HS-5 (cell line): ENCODE results near the gene PPL.
"Not testable (repeated sequence)": the region's sequence is repeated elsewhere in the genome, so short reads cannot be mapped to it uniquely, and the experiment has no call there.

Source experiments
- DNase-seq: peaks from one replicate; pipeline ENCODE4 v3.0.0-alpha.2; 2012; ENCODE audit warnings: low read depth

The PPL gene

GRCh38 chr16:4909825-4910224 is 27.1 kb downstream of the PPL start:
- DNase-seq: no peak

- DNase-seq: no peak
These were observed 28.0 kb downstream of the PPL start for GRCh38 chr16:4908854-4909401.

GRCh38 chr16:4904942-4905615 is 31.9 kb downstream of the PPL start:
- no peak for DNase-seq

GRCh38 chr16:4904108-4904941 is 32.6 kb downstream of the PPL start:
- DNase-seq: no peak

- no peak for DNase-seq
These were observed 34.9 kb downstream of the PPL start for GRCh38 chr16:4902038-4902437.

GRCh38 chr16:4900750-4901149 is 36.2 kb downstream of the PPL start:
- no peak for DNase-seq

GRCh38 chr16:4900036-4900435 is 36.9 kb downstream of the PPL start:
- no peak for DNase-seq

GRCh38 chr16:4899474-4899846 is 37.5 kb downstream of the PPL start:
- DNase-seq: no peak

- DNase-seq: no peak
These were observed 38.0 kb downstream of the PPL start for GRCh38 chr16:4898811-4899473.

GRCh38 chr16:4897328-4897727 is 39.6 kb downstream of the PPL start:
- DNase-seq: no peak

GRCh38 chr16:4896761-4897160 is 40.2 kb downstream of the PPL start:
- DNase-seq: not testable (repeated sequence)

- DNase-seq: no peak
These were observed 41.6 kb downstream of the PPL start for GRCh38 chr16:4895366-4895765.

- DNase-seq: no peak
These were observed 42.4 kb downstream of the PPL start for GRCh38 chr16:4894276-4895150.

GRCh38 chr16:4893103-4893862 is 43.7 kb downstream of the PPL start:
- DNase-seq: no peak

- no peak for DNase-seq
These were observed 44.4 kb downstream of the PPL start for GRCh38 chr16:4892361-4893102.

GRCh38 chr16:4891886-4892216 is 45.1 kb downstream of the PPL start:
- no peak for DNase-seq

- DNase-seq: no peak
These were observed 45.7 kb downstream of the PPL start for GRCh38 chr16:4891097-4891885.

- no peak for DNase-seq
These were observed 46.3 kb downstream of the PPL start for GRCh38 chr16:4890686-4891085.

GRCh38 chr16:4890026-4890425 is 46.9 kb downstream of the PPL start:
- DNase-seq: no peak
